K562 (cell line): ENCODE measurements around the gene PRMT7. TPM values are rescaled to one million over a fixed set of nuclear protein-coding genes. Genes with fewer than 3 reads are reported as not detected.

ENCODE experiments used
- ATAC-seq: fragments of 200-7000 bp; cut with Tn5 transposase; 3 replicates; pipeline ENCODE4 v1.9.1; 2020; ENCODE audit warnings: moderate library complexity
- BruUV-seq: library from RNA; stranded (reverse); fragments of 400-500 nt; replicated peaks from 2 replicates; lab custom pipeline; 2021; lab: Mats Ljungman, UMichigan
- CTCF ChIA-PET: fragments of 300-600 bp; formaldehyde crosslinking; extraction: SDS; loops from one replicate; lab custom pipeline; 2021; ENCODE audit warnings: low intra/inter-chr PET ratio; lab: Yijun Ruan, JAX
- POLR2A ChIA-PET: fragments of 300-600, 350-650 bp; sonication (Branson Sonifier 250); formaldehyde crosslinking; extraction: SDS; loops from one replicate; lab custom pipeline; 2021; ENCODE audit warnings: antibody characterized with exemption, inconsistent platforms; lab: Yijun Ruan, JAX
- DNase-seq, 4 experiments: peaks; one replicate each; pipeline versions ENCODE4 v3.0.0 to v3.0.0-alpha.2; 2011 to 2018; ENCODE audit warnings: low spot score in 3 of 4, mixed read lengths in 3 of 4; ENCODE audit errors: extremely low read depth in 1 of 4
- FAIRE-seq: peaks from 2 replicates; lab custom pipeline; 2011; peaks lifted over from hg19 to GRCh38; lab: Jason Lieb, UNC
- H2AFZ ChIP-seq: 2 replicates; pipeline ENCODE4 v1.6.0; 2011; ENCODE audit warnings: low read depth, low read length, control low read depth, inconsistent platforms
- H3K27ac ChIP-seq: fragments of 200-600 bp; 3 replicates; pipeline ENCODE4 v1.8.0; 2011; ENCODE audit warnings: low read depth, mild to moderate bottlenecking, control low read depth, inconsistent platforms, low read length, moderate library complexity, mixed read lengths; ENCODE audit errors: extremely low read depth
- H3K27me3 ChIP-seq, 2 experiments: fragments of 300-600 bp in 1 of 2; 2 replicates in 1 of 2; 3 replicates in 1 of 2; pipeline versions ENCODE4 v1.6.0 to v1.8.0; 2011; ENCODE audit warnings: inconsistent platforms in 2 of 2, low read length in 2 of 2, mild to moderate bottlenecking in 1 of 2, mixed read lengths in 1 of 2, moderate library complexity in 1 of 2; ENCODE audit not compliant: control insufficient read depth in 2 of 2, insufficient read depth in 2 of 2
- H3K36me3 ChIP-seq: fragments of 300-600 bp; 3 replicates; pipeline ENCODE4 v1.8.0; 2011; ENCODE audit warnings: mild to moderate bottlenecking, low read length, inconsistent platforms; ENCODE audit not compliant: control insufficient read depth, insufficient read depth
- H3K4me1 ChIP-seq, 2 experiments: fragments of 200-600 bp in 1 of 2; replicated peaks in 1 of 2; 2 replicates in 1 of 2; 3 replicates in 1 of 2; pipeline versions ENCODE4 v1.5.1 to v1.8.0; 2011; ENCODE audit warnings: inconsistent platforms in 2 of 2, low read length in 2 of 2, mild to moderate bottlenecking in 1 of 2, mixed read lengths in 1 of 2, moderate library complexity in 1 of 2; ENCODE audit not compliant: control insufficient read depth in 2 of 2, insufficient read depth in 2 of 2
- H3K4me2 ChIP-seq: 2 replicates; pipeline ENCODE4 v1.6.1; 2011; ENCODE audit warnings: low read length, control low read depth, inconsistent platforms, mixed read lengths; ENCODE audit not compliant: insufficient read depth
- H3K4me3 ChIP-seq: fragments of 200-600 bp; sonication (generic), shearing (Covaris generic); 2 replicates; pipeline ENCODE4 v1.5.1; 2016; ENCODE audit warnings: control low read depth, inconsistent platforms
- H3K79me2 ChIP-seq: fragments of 200-600 bp; 3 replicates; pipeline ENCODE4 v1.8.0; 2011; ENCODE audit warnings: low read length, inconsistent platforms; ENCODE audit not compliant: control insufficient read depth, insufficient read depth
- H3K9ac ChIP-seq, 2 experiments: 2 replicates each; pipeline versions ENCODE4 v1.6.0 to v1.6.1; 2011; ENCODE audit warnings: low read depth in 2 of 2, low read length in 2 of 2, control low read depth in 1 of 2, inconsistent platforms in 1 of 2, mild to moderate bottlenecking in 1 of 2, mixed read lengths in 1 of 2; ENCODE audit not compliant: insufficient read depth in 1 of 2
- H3K9me1 ChIP-seq: one replicate; pipeline ENCODE4 v1.6.0; 2011; ENCODE audit warnings: inconsistent platforms, mild to moderate bottlenecking, low read length, moderate library complexity; ENCODE audit not compliant: control insufficient read depth, insufficient read depth
- H3K9me3 ChIP-seq: replicated peaks from 2 replicates; pipeline ENCODE4 v1.5.1; 2011; ENCODE audit warnings: low read depth, low read length, inconsistent platforms; ENCODE audit not compliant: control insufficient read depth, insufficient read depth
- H4K20me1 ChIP-seq: replicated peaks from 2 replicates; pipeline ENCODE4 v1.6.1; 2011; ENCODE audit warnings: low read length, inconsistent platforms, mixed read lengths; ENCODE audit not compliant: control insufficient read depth, insufficient read depth
- CBX2 ChIP-seq: fragments of 200-600 bp; sonication (generic); IDR thresholded peaks from one replicate; pipeline ENCODE4 v1.6.1; 2012; ENCODE audit warnings: mild to moderate bottlenecking, low read length, inconsistent platforms; ENCODE audit not compliant: insufficient read depth, poor library complexity, severe bottlenecking
- FOXP1 ChIP-seq: sonication (generic); formaldehyde crosslinking; IDR thresholded peaks from 2 replicates; pipeline ENCODE4 v1.8.0; 2022; ENCODE audit warnings: mild to moderate bottlenecking, missing genetic modification reagents
- HNRNPL ChIP-seq: fragments of 200-400 bp; formaldehyde crosslinking; IDR thresholded peaks from 2 replicates; pipeline ENCODE4 v1.6.1; 2017; ENCODE audit warnings: low read depth, mild to moderate bottlenecking, low read length
- JUND ChIP-seq, 2 experiments: IDR thresholded peaks; 2 replicates in 1 of 2; 3 replicates in 1 of 2; pipeline ENCODE4 v1.6.1; 2011; ENCODE audit warnings: borderline replicate concordance in 2 of 2, low read depth in 2 of 2, low read length in 2 of 2, improper control_type of control experiment in 1 of 2, missing biosample characterization in 1 of 2, missing genetic modification characterization in 1 of 2, missing genetic modification reagents in 1 of 2
- NONO ChIP-seq, 2 experiments: fragments of 200-400 bp in 1 of 2; fragments of 450-650 bp in 1 of 2; formaldehyde crosslinking in 1 of 2; IDR thresholded peaks; 2 replicates each; pipeline ENCODE4 v1.6.1; 2017; ENCODE audit warnings: low read depth in 2 of 2, mild to moderate bottlenecking in 2 of 2, moderate library complexity in 2 of 2, low read length in 1 of 2
- NUFIP1 ChIP-seq: fragments of 450-650 bp; IDR thresholded peaks from 2 replicates; pipeline ENCODE4 v1.6.1; 2018; ENCODE audit not compliant: partially characterized antibody
- POLR2AphosphoS2 ChIP-seq: IDR thresholded peaks from 2 replicates; pipeline ENCODE4 v1.6.1; 2012; ENCODE audit warnings: low read length, improper control_type of control experiment
- SP1 ChIP-seq: sonication (generic); formaldehyde crosslinking; IDR thresholded peaks from 2 replicates; pipeline ENCODE4 v1.8.1; 2022; ENCODE audit warnings: mild to moderate bottlenecking, missing genetic modification reagents
- ZNF146 ChIP-seq: IDR thresholded peaks from one replicate; pipeline ENCODE4 v1.6.1; 2018; ENCODE audit warnings: missing compliant biosample characterization; ENCODE audit not compliant: unreplicated experiment
- WGBS: fragments of 100-300 bp; shearing (Covaris generic); methylation state at CpG from one replicate; pipeline ENCODE4 v1.1.6; 2016; ENCODE audit warnings: low coverage, mixed read lengths; ENCODE audit not compliant: insufficient coverage; ENCODE audit errors: missing lambda C conversion rate; 5-methylcytosine and 5-hydroxymethylcytosine counted together
- in situ Hi-C: fragments of 300-500 bp; cut with MboI; formaldehyde crosslinking; loops from 4 replicates; pipeline ENCODE4 v1.15.0; 2018; ENCODE audit warnings: inconsistent platforms, mixed read lengths
- intact Hi-C: fragments of 100-400 bp; cut with micrococcal nuclease; formaldehyde crosslinking; loops from 2 replicates; pipeline ENCODE4 v1.14.2; 2022
- polyA plus RNA-seq, 8 experiments: library from polyadenylated mRNA; depleted of rRNA in 4 of 8; stranded (reverse) in 5 of 8; unstranded in 3 of 8; fragments of >200 nt; fragmentation: Nextera tagmentation in 2 of 8; fragmentation: Illumina TruSeq in 1 of 8; extraction: Ambion mirVana in 2 of 8; extraction: Trizol in 1 of 8; gene quantifications; 2 replicates each; pipeline versions ENCODE4 v1.2.1 to v1.2.3, GENCODE V29; 2011 to 2014; ENCODE audit warnings: inconsistent platforms in 1 of 8, missing spikeins in 1 of 8
- total RNA-seq, 7 experiments: library from RNA; depleted of rRNA in 6 of 7; stranded (reverse); fragments of >200 nt in 6 of 7; fragmentation: Illumina TruSeq in 2 of 7; extraction: Trizol in 2 of 7; gene quantifications; 2 replicates each; pipeline versions ENCODE4 v1.2.1 to v1.2.3, GENCODE V29; 2011 to 2021; ENCODE audit warnings: low replicate concordance in 1 of 7

The PRMT7 gene
- total and polyA plus RNA-seq, 9 of the 15 experiments (the other 6 are each of a cell fraction or from before 2014, with no cell fraction given), result 6.4 to 88.8 (median 73.1) TPM

- BruUV-seq, result no TSS peak
- ChIA-PET POLR2A (no interaction called here), CTCF (interaction anchor here (0.6 kb wide), 1 partner anchor 159 kb away, joined by 4 read pairs; no protein-coding TSS in a partner anchor)
- Histone ChIP-seq H3K9ac (no peak overlapping the region), H3K27ac (no peak overlapping the region), H3K4me1 (peaks cover 0 to 15% of the 10 kb centered on the region in 2 experiments; a peak in 4 of 5 replicates), H3K9me3 (no peaks in the 10 kb centered on the region), H3K9me1 (no peaks in the 10 kb centered on the region), H3K4me3 (no peak overlapping the region), H3K79me2 (peaks cover 30% of the 10 kb centered on the region), H3K4me2 (no peak overlapping the region), H3K36me3 (peaks cover 63% of the 10 kb centered on the region), H4K20me1 (0 out of 2 replicates have a peak, but pooled peaks cover 4% of the 10 kb centered on the region), H2AFZ (no peak overlapping the region), H3K27me3 (no peaks in the 10 kb centered on the region)
- intact Hi-C loops (no loop called here), in situ Hi-C loops (no loop called here)
- ATAC-seq, result no peak
- TF ChIP-seq HNRNPL (no peak), FOXP1 (no peak), ZNF146 (no peak), NONO (IDR thresholded peaks at IDR 0.05; ENCODE audit: low read depth in 2 of 2, low read length in 1 of 2) (no peak), POLR2AphosphoS2 (no peak), JUND (IDR thresholded peaks at IDR 0.05; ENCODE audit: borderline replicate concordance, low read depth, low read length) (no peak), JUND (tag; IDR thresholded peaks at IDR 0.05; ENCODE audit: borderline replicate concordance, low read depth, low read length) (no peak), SP1 (CRISPR knock-in tag) (no peak), CBX2 (no peak), NUFIP1 (no peak)
- DNase-seq, result no peak
- WGBS, result 93% methylated on average over 4 of the region's 4 CpGs
- no peak for FAIRE-seq
Measured at GRCh38 chr16:68282064-68282452, 28.8 kb upstream of the PRMT7 start.
